ENCODE data around the gene APBB2. TPM values are rescaled to one million over a fixed set of nuclear protein-coding genes. Genes with fewer than 3 reads are reported as not detected.

APBB2 gene
- total and polyA plus RNA-seq, 2 donors: 20.6 to 67.8 TPM

DNA sequence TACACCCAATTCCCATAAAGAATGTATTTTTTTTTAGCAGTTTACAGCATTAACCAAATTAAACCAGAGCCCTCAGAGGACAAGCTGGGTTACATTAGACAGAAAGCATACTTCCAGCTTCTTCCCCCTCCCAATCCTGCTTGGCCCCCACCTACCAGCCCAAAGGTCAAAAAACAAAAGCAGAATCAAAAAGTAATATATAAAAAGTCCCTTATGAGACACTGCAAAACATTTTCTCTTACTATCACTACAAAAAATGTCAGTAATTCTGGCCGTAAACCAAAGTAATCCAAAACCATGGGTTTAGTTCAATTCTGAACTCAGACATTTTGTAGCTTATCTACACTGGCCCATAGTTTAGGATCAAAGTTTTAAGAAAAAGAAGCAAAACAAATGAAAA is 38.0 kb downstream of the APBB2 start:
- peak; percentile 41 for DNase-seq (ENCODE audit: extremely low spot score)
- Histone ChIP-seq H3K27ac (ENCODE audit: low read depth) (no peak overlapping the region), H3K4me1 (ENCODE audit: insufficient read depth) (peaks cover 2% of the 10 kb centered on the region), H3K36me3 (ENCODE audit: insufficient read depth) (no peaks in the 10 kb centered on the region), H3K4me3 (ENCODE audit: low read depth, low read length) (no peak overlapping the region)
- WGBS: 46% methylated on average over 1 of the region's 1 CpG

DNA sequence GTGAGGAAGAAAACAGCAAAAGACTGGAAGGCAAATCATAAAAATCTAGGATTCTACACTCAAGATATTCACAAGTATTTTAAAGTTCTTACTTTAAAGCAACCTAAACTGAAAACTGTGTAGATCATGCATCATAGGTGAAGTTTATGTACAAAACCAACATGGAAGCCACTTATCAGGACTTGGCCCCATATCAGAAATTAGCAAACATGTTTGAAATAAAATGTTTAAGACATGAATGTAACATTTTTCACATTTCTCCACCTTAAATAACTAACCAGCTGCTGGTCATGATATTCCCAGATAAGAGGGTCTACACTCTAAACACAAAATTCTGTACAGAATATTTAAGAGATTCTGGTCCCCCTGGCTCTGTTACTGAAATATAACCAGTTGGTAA is 38.5 kb downstream of the APBB2 start:
- no peak overlapping the region for H3K4me3 ChIP-seq (ENCODE audit: low read depth, low read length)
- DNase-seq (ENCODE audit: extremely low spot score): no peak
- no peaks in the 10 kb centered on the region for H3K36me3 ChIP-seq (ENCODE audit: insufficient read depth)
- H3K4me1 ChIP-seq (ENCODE audit: insufficient read depth): peaks cover 2% of the 10 kb centered on the region
- no peak overlapping the region for H3K27ac ChIP-seq (ENCODE audit: low read depth)

DNA sequence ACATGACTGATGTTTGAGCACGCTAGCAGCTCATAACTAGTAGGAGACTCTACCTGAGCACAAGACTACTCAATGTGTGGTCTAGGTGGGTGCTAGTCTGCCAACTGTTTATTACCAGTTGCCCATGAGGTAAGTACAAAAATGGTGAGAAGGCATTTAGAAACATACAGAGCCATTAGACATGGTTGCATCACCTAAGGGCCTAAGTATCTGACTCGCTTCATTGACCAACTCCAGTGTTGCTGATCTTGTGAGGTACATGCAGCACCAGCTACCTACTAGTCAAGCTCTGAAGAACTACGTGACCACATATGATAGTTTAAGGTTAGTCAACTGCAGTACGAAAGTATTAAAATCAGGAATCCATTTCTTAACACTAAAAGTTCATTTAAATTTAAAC is 39.9 kb downstream of the APBB2 start:
- H3K4me3 ChIP-seq (ENCODE audit: low read depth, low read length): no peak overlapping the region
- no peaks in the 10 kb centered on the region for H3K36me3 ChIP-seq (ENCODE audit: insufficient read depth)
- WGBS: 93% methylated on average over 4 of the region's 4 CpGs
- peaks cover 2% of the 10 kb centered on the region for H3K4me1 ChIP-seq (ENCODE audit: insufficient read depth)
- DNase-seq (ENCODE audit: extremely low spot score): no peak
- no peak overlapping the region for H3K27ac ChIP-seq (ENCODE audit: low read depth)

DNA sequence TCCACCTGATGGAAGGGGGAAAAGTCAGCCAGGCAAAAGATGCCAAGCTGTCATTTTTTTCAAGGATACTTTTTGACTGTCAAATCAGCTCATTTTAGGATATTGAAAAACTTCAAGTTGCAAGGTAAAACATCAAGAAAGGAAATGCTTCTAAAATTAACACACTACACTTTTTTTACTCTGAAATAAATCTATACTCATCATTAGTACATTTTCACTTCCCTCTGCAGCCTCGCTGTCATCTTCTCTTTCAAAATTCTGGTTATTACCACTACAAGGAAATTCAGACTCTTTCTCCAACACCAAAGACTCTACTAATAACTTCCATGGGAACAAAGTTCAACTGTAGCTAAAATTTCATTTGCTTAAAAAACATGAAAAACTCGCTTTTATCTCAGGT is 41.6 kb downstream of the APBB2 start:
- 90% methylated on average over 2 of the region's 2 CpGs for WGBS
- H3K27ac ChIP-seq (ENCODE audit: low read depth): no peak overlapping the region

DNA sequence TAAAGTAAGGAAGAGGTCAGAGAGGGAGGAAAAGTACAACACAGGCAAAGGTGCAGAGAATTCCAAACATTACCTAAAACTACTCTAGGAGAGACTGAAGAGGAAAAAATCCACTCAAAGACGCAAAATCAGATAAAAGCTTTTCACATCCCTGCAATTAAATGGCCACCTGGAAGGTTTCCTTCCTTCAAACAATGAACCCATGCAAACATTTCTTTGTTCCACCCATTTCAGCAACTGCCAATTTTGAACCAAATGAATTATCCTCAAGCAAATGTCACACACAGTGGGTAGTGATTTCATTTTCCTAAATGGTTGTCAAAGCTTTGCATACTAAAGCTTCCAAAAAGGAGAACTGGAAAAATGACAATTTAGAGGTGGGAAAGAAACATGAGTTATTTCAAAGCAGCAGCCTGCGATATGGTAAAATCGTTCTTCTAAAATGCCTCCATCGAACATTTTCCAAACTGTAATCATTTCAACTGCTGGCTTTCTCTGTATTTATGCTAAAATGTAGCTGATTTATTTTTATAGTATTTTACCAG is 45.0 kb downstream of the APBB2 start:
- no peak overlapping the region for H3K4me3 ChIP-seq (ENCODE audit: low read depth, low read length)
- H3K36me3 ChIP-seq (ENCODE audit: insufficient read depth): no peaks in the 10 kb centered on the region
- DNase-seq (ENCODE audit: extremely low spot score): no peak
- peaks cover 2% of the 10 kb centered on the region for H3K4me1 ChIP-seq (ENCODE audit: insufficient read depth)
- 74% methylated on average over 4 of the region's 4 CpGs for WGBS
- no peak overlapping the region for H3K27ac ChIP-seq (ENCODE audit: low read depth)

More for the DNA sequence above, 41.6 kb downstream of the APBB2 start:
- Histone ChIP-seq H3K36me3 (ENCODE audit: insufficient read depth) (no peaks in the 10 kb centered on the region), H3K4me3 (ENCODE audit: low read depth, low read length) (no peak overlapping the region), H3K4me1 (ENCODE audit: insufficient read depth) (peaks cover 4% of the 10 kb centered on the region)
- no peak for DNase-seq (ENCODE audit: extremely low spot score)

DNA sequence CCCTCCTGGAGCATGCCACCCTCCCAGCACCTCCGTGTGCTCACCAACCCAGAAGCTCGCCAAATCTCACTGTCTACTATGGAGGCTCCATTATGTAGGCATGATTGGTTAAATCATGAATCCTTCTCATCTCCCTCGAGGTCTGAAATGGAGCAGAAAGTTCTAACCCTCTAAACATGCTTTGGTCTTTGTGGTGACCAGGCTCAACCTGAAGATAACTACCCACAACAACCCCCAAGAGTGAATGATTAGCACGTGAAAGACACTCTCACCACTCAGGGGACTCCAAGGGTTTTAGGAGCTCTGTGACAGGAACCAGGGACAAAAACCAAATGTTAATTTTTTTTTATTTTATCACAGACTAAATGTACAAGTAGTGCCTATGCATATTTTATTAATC is 47.2 kb downstream of the APBB2 start:
- WGBS: 98% methylated on average over 4 of the region's 4 CpGs
- H3K4me1 ChIP-seq (ENCODE audit: insufficient read depth): peaks cover 2% of the 10 kb centered on the region
- H3K4me3 ChIP-seq (ENCODE audit: low read depth, low read length): no peak overlapping the region
- no peak overlapping the region for H3K27ac ChIP-seq (ENCODE audit: low read depth)
- no peaks in the 10 kb centered on the region for H3K36me3 ChIP-seq (ENCODE audit: insufficient read depth)
- no peak for DNase-seq (ENCODE audit: extremely low spot score)

DNA sequence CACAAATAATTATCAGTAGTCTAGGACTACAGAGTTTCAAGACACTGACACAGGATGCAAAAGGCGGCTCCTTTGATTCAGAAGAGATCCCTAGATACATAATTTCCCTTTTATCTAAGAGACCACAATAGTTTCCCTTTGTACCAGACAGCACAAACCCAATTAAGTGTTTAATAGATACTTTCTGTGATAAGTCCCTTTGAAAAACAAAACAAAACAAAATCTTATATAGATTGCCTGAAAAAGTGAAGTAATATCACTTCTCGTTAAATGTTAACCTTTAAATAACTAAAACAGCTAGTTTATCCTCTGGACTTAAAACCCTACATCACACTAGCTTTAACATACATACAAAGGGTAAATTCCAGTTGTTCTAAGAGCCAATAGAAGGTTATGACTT is 49.9 kb downstream of the APBB2 start:
- 83% methylated on average over 2 of the region's 2 CpGs for WGBS
- Histone ChIP-seq H3K36me3 (ENCODE audit: insufficient read depth) (no peaks in the 10 kb centered on the region), H3K4me3 (ENCODE audit: low read depth, low read length) (no peak overlapping the region), H3K27ac (ENCODE audit: low read depth) (no peak overlapping the region), H3K4me1 (ENCODE audit: insufficient read depth) (peaks cover 2% of the 10 kb centered on the region)
- DNase-seq (ENCODE audit: extremely low spot score): no peak

DNA sequence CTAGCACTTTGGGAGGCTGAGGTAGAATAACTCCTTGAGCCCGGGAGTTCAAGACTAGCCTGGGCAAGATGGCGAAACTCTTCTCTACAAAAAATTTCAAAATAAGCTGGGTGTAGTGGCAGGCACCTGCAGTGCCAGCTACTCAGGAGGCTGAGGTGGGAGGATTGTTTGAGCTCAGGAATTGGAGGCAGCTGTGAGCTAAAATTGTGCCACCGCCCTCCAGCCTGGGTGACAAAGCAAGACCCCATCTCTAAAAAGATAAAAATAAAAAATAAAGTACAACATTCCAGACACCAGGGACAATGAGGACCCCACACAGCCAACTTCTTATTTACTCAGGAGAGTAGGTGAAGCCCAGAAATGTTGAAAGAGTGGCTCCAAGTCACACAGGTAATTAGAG is 53.0 kb downstream of the APBB2 start:
- DNase-seq (ENCODE audit: extremely low spot score): no peak
- H3K4me1 ChIP-seq (ENCODE audit: insufficient read depth): no peaks in the 10 kb centered on the region
- no peaks in the 10 kb centered on the region for H3K36me3 ChIP-seq (ENCODE audit: insufficient read depth)
- 98% methylated on average over 3 of the region's 3 CpGs for WGBS
- H3K27ac ChIP-seq (ENCODE audit: low read depth): no peak overlapping the region
- no peak overlapping the region for H3K4me3 ChIP-seq (ENCODE audit: low read depth, low read length)

DNA sequence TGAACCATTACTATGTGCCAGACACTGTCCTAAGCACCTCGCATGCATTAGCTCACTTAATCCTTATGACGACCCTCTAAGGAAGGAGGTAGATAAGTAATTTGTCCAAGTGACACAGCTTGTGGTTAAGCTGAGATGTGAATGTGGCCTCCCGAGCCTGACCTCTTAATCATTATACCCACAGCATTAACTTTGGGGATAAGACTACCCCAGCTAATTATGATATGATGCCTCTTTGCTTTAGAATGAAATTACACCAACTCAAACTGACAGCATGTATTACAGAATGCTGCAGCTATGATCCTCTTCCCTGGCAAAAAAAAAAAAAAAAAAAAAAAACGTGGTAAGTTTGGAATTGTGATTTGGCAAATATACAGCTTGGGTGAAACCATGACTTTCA is 53.5 kb downstream of the APBB2 start:
- 80% methylated on average over 4 of the region's 4 CpGs for WGBS
- Histone ChIP-seq H3K36me3 (ENCODE audit: insufficient read depth) (no peaks in the 10 kb centered on the region), H3K4me3 (ENCODE audit: low read depth, low read length) (no peak overlapping the region), H3K4me1 (ENCODE audit: insufficient read depth) (no peaks in the 10 kb centered on the region), H3K27ac (ENCODE audit: low read depth) (no peak overlapping the region)
- DNase-seq (ENCODE audit: extremely low spot score): no peak

DNA sequence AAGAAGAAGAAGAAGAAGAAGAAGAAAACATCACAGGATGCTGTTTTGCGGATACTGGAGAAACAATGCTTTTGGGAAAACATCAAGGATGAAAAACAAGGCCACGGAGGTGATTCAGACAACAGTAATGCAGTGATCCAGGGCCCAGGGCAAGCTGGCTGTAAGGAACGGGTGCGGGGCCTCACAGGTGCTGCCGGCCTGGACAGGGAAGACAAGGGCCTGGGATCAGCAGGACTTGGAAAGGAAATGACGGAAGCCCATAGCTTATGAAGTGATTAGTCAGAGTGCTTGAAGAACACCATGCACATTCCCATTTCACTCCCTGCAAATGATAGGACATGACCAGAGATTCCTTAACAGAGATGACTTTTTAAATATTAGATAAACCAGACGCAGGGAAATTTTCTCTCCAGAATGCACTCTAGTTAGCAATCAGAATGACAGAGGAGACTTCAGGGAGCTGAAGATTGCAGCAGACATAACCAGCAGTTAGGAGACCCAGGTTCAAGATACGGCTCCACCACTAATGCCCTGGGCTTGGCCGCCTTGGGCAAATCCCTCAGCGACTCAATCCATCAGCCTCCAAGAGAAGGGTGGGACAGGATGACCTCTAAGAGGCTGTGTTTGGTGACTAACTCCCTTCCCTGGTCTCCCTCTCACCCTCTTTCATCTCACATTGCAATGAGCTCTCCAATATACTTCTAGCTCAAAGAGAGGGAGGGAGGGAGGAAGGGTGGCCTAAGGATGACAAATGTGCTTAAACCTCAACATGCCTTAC is 54.1 kb downstream of the APBB2 start:
- no peak for DNase-seq (ENCODE audit: extremely low spot score)
- Histone ChIP-seq H3K4me3 (ENCODE audit: low read depth, low read length) (no peak overlapping the region), H3K27ac (ENCODE audit: low read depth) (no peak overlapping the region), H3K36me3 (ENCODE audit: insufficient read depth) (no peaks in the 10 kb centered on the region), H3K4me1 (ENCODE audit: insufficient read depth) (no peaks in the 10 kb centered on the region)
- WGBS: 89% methylated on average over 10 of the region's 10 CpGs

DNA sequence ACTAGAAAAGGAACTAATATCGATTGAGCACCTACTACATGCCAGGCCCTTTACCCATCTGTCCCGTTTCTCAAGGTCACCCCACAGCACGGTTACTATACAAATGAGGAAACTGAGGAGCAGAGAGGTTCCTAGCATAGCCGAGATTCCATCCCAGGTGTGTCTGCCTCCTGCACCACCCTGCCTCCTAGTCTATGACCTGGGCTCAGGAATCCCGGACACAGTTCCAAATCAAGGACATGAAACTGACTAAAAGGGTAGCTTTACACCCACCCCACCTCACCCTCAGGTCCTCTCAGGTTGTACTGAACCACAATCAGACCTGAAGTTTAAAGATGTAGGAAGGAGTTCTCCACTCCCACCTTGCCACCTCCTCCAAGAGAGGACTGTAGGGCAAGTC is 55.6 kb downstream of the APBB2 start:
- H3K36me3 ChIP-seq (ENCODE audit: insufficient read depth): no peaks in the 10 kb centered on the region
- no peak for DNase-seq (ENCODE audit: extremely low spot score)
- H3K27ac ChIP-seq (ENCODE audit: low read depth): no peak overlapping the region
- no peak overlapping the region for H3K4me3 ChIP-seq (ENCODE audit: low read depth, low read length)
- no peaks in the 10 kb centered on the region for H3K4me1 ChIP-seq (ENCODE audit: insufficient read depth)
- WGBS: 98% methylated on average over 5 of the region's 5 CpGs

DNA sequence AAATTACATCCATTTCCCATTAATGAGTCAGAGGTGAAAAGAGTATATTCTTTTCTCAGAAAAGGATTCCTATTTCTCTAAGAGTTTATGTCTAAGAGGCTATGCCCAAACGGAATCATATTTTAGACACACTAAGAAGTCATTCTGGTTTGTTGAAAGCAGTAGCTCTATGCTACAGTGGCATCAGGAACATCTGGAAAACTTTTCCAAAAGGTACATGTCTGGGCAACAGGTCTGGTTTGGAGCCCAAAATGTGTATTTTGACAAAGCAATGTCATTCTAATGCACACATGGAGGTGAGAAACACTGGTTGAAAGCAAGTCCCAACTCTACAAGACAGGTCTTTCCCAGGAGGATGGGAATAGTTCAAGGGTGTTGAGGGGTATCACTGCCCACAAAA is 56.1 kb downstream of the APBB2 start:
- Histone ChIP-seq H3K4me3 (ENCODE audit: low read depth, low read length) (no peak overlapping the region), H3K4me1 (ENCODE audit: insufficient read depth) (no peaks in the 10 kb centered on the region), H3K36me3 (ENCODE audit: insufficient read depth) (no peaks in the 10 kb centered on the region), H3K27ac (ENCODE audit: low read depth) (no peak overlapping the region)
- WGBS: 83% methylated on average over 1 of the region's 1 CpG
- DNase-seq (ENCODE audit: extremely low spot score): no peak

DNA sequence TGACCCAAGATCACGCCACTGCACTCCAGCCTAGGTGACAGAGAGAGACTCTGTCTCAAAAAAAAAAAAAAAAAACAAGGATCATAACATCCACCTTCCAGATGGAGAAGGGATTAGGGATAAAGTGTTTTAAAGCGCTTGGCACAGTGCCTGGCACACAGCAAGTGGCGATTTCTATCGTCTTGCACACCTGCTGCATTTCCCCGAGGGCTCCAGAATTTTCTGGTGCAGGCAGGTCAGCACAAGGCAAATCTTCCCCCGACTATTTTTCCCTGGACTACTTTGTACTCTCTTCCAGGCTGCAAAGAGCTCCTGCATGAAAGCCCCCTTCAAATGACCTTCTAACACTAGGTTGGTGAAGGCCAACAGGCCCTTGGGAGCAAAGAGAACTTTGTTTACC is 57.3 kb downstream of the APBB2 start:
- no peaks in the 10 kb centered on the region for H3K4me1 ChIP-seq (ENCODE audit: insufficient read depth)
- H3K36me3 ChIP-seq (ENCODE audit: insufficient read depth): no peaks in the 10 kb centered on the region
- WGBS: 72% methylated on average over 6 of the region's 6 CpGs
- no peak for DNase-seq (ENCODE audit: extremely low spot score)
- no peak overlapping the region for H3K4me3 ChIP-seq (ENCODE audit: low read depth, low read length)
- no peak overlapping the region for H3K27ac ChIP-seq (ENCODE audit: low read depth)

DNA sequence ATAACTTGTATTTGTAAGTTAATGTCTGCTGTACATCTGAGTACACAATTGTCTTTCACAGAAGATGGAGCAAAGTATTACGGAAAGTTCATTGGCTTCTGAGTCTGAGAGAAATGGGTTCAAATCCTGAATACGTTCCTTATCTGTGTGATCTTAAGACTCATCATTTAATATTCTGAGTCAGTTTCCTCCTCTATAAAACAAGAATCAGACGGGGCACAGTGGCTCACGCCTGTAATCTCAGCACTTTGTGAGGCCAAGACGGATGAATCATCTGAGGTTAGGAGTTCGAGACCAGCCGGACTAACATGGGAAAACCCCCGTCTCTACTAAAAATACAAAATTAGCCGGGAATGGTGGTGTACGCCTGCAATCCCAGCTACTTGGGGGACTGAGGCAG is 57.8 kb downstream of the APBB2 start:
- no peaks in the 10 kb centered on the region for H3K4me1 ChIP-seq (ENCODE audit: insufficient read depth)
- no peak for DNase-seq (ENCODE audit: extremely low spot score)
- H3K27ac ChIP-seq (ENCODE audit: low read depth): no peak overlapping the region
- 71% methylated on average over 10 of the region's 10 CpGs for WGBS
- H3K36me3 ChIP-seq (ENCODE audit: insufficient read depth): no peaks in the 10 kb centered on the region
- H3K4me3 ChIP-seq (ENCODE audit: low read depth, low read length): no peak overlapping the region

Data from urinary bladder (tissue), 4 donors.